Smooth muscle cell (in vitro differentiated cells): ENCODE results near the gene PSMA5. TPM values are rescaled to one million over a fixed set of nuclear protein-coding genes. Genes with fewer than 3 reads are reported as not detected.

Experiments
- DNase-seq: peaks from one replicate; lab custom pipeline; 2025; ENCODE audit not compliant: unreplicated experiment; lab: John Stamatoyannopoulos, UW
- H2AFZ ChIP-seq: fragments of 200-600 bp; sonication (generic); 2 replicates; pipeline ENCODE4 v1.6.0; 2016; ENCODE audit warnings: antibody characterized with exemption, low read depth, mild to moderate bottlenecking
- H3F3A ChIP-seq: fragments of 200-600 bp; sonication (generic); 2 replicates; pipeline ENCODE4 v1.6.0; 2017; ENCODE audit warnings: antibody characterized with exemption, low read depth
- H3K27ac ChIP-seq: fragments of 200-600 bp; sonication (generic); 2 replicates; pipeline ENCODE4 v1.5.1; 2016; ENCODE audit warnings: low read depth, mild to moderate bottlenecking
- H3K27me3 ChIP-seq: fragments of 200-600 bp; sonication (generic); 2 replicates; pipeline ENCODE4 v1.6.1; 2016; ENCODE audit warnings: low read depth, mild to moderate bottlenecking
- H3K36me3 ChIP-seq: fragments of 200-600 bp; sonication (generic); 2 replicates; pipeline ENCODE4 v1.5.1; 2016; ENCODE audit warnings: low read depth
- H3K4me1 ChIP-seq: fragments of 200-600 bp; sonication (generic); 2 replicates; pipeline ENCODE4 v1.5.1; 2016; ENCODE audit warnings: low read depth
- H3K4me2 ChIP-seq: fragments of 200-600 bp; sonication (generic); 2 replicates; pipeline ENCODE4 v1.6.0; 2016; ENCODE audit warnings: mild to moderate bottlenecking
- H3K4me3 ChIP-seq: fragments of 200-600 bp; sonication (generic); 2 replicates; pipeline ENCODE4 v1.5.1; 2016; ENCODE audit warnings: mild to moderate bottlenecking
- H3K79me2 ChIP-seq: fragments of 200-600 bp; sonication (generic); 2 replicates; pipeline ENCODE4 v1.6.0; 2016; ENCODE audit warnings: low read depth, mild to moderate bottlenecking
- H3K9ac ChIP-seq: fragments of 200-600 bp; sonication (generic); 2 replicates; pipeline ENCODE4 v1.6.0; 2016; ENCODE audit warnings: low read depth
- H3K9me3 ChIP-seq: fragments of 200-600 bp; sonication (generic); replicated peaks from 2 replicates; pipeline ENCODE4 v1.5.1; 2016; ENCODE audit warnings: low read depth
- H4K20me1 ChIP-seq: fragments of 200-600 bp; sonication (generic); 2 replicates; pipeline ENCODE4 v1.6.0; 2016; ENCODE audit warnings: low read depth
- CTCF ChIP-seq: fragments of 200-600 bp; sonication (generic); IDR thresholded peaks from 2 replicates; pipeline ENCODE4 v1.5.1; 2017; ENCODE audit warnings: borderline replicate concordance, mild to moderate bottlenecking, antibody characterized with exemption; ENCODE audit not compliant: insufficient read depth, poor library complexity, severe bottlenecking
- WGBS: methylation state at CpG from one replicate; pipeline ENCODE4 v1.1.7; 2016; ENCODE audit warnings: low lambda C conversion rate; 5-methylcytosine and 5-hydroxymethylcytosine counted together
- polyA plus RNA-seq: library from polyadenylated mRNA; unstranded; fragments of >200 nt; fragmentation: Nextera tagmentation; extraction: Ambion mirVana; gene quantifications from 2 replicates; pipeline ENCODE4 v1.2.1, GENCODE V29; 2016
- total RNA-seq: library from RNA; depleted of rRNA; stranded (reverse); fragments of >200 nt; gene quantifications from 2 replicates; pipeline ENCODE4 v1.2.3, GENCODE V29; 2014

The PSMA5 gene
- total and polyA plus RNA-seq, 2 experiments from 2014 or later = 57.2 to 93.9 TPM

DNA sequence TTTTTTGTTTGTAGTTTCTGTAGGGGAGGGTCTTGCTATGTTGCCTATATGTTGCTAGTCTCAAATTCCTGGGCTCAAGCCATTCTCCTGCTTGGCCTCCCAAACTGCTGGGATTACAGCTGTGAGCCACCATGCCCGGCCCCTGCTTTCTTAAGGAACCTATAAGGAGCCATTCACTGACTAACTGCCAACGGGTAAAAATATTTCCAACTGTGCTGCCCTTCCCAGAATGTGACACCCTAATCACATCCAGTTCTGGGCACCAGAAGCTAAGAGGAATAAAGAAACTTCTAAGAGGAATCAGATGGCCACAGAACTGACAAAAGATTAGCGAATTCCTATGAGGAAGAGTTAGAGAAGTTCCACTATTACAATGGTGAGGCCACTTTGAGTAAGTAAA lies 46.5 kb upstream of the PSMA5 start:
- Histone ChIP-seq H3K36me3 (no peaks in the 10 kb centered on the region), H3K9me3 (no peaks in the 10 kb centered on the region), H2AFZ (no peak overlapping the region), H3K27me3 (peaks cover 64% of the 10 kb centered on the region), H3K4me3 (no peak overlapping the region), H3K79me2 (no peaks in the 10 kb centered on the region), H3F3A (no peaks in the 10 kb centered on the region), H3K9ac (no peak overlapping the region), H4K20me1 (no peaks in the 10 kb centered on the region), H3K4me2 (no peak overlapping the region), H3K4me1 (no peaks in the 10 kb centered on the region), H3K27ac (no peak overlapping the region)
- WGBS = 68% methylated on average over 3 of the region's 3 CpGs
- no peak for DNase-seq
- TF ChIP-seq CTCF = no peak

DNA sequence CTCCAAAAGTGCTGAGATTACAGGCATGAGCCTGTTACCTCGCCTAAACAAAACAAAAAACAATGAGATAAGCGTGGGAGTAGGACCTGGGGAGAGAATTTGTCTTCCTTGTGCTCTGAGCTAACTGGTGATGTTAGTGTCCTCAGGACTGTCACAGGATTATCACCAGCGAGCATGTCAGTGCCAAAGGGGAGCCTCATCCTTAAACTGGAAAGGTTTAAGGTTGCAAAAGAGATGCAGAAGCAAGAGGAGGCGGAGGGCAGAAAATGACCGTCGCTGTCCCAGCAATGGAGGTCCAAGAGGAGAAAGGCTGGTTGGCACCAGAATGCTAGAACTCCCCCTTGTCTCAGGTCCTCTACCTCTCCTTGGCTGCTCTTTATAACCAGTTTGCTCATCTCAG lies 44.0 kb upstream of the PSMA5 start:
- H3K4me1 ChIP-seq = peaks cover 4% of the 10 kb centered on the region
- peaks cover 82% of the 10 kb centered on the region for H3K27me3 ChIP-seq
- H3K36me3 ChIP-seq = no peaks in the 10 kb centered on the region
- H3K9ac ChIP-seq = no peak overlapping the region
- no peaks in the 10 kb centered on the region for H3F3A ChIP-seq
- no peak overlapping the region for H3K4me3 ChIP-seq
- no peaks in the 10 kb centered on the region for H3K79me2 ChIP-seq
- no peak overlapping the region for H3K4me2 ChIP-seq
- 75% methylated on average over 6 of the region's 6 CpGs for WGBS
- no peak for DNase-seq
- no peak overlapping the region for H2AFZ ChIP-seq
- no peak for TF ChIP-seq CTCF
- H3K27ac ChIP-seq = no peak overlapping the region
- H3K9me3 ChIP-seq = no peaks in the 10 kb centered on the region
- no peaks in the 10 kb centered on the region for H4K20me1 ChIP-seq

DNA sequence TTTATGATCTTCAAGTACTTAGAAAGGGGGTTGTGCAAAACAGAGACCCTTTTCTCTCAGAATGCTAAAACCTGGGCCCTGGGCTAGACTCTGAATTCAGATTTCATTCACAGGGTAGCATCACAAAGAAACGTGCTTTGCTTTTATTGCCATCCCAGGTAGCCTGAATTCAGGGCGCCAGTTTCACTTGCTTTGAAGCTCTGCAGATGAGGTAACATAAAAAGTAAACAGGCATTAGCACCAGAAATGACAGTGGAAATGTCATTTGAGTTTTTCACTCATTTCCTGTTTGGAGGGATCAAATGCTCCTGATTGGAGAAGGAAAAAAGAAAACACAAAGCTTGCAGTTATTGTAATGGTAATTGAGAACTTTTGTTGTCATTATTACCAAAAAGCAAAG lies 42.7 kb upstream of the PSMA5 start:
- Histone ChIP-seq H3F3A (no peaks in the 10 kb centered on the region), H4K20me1 (no peaks in the 10 kb centered on the region), H3K27ac (no peak overlapping the region), H3K9me3 (no peaks in the 10 kb centered on the region), H3K9ac (no peak overlapping the region), H3K27me3 (peaks cover 94% of the 10 kb centered on the region), H3K36me3 (no peaks in the 10 kb centered on the region), H3K4me1 (peaks cover 4% of the 10 kb centered on the region), H2AFZ (no peak overlapping the region), H3K79me2 (no peaks in the 10 kb centered on the region), H3K4me2 (no peak overlapping the region), H3K4me3 (no peak overlapping the region)
- WGBS = 33% methylated on average over 2 of the region's 2 CpGs
- TF ChIP-seq CTCF = no peak
- DNase-seq = no peak

DNA sequence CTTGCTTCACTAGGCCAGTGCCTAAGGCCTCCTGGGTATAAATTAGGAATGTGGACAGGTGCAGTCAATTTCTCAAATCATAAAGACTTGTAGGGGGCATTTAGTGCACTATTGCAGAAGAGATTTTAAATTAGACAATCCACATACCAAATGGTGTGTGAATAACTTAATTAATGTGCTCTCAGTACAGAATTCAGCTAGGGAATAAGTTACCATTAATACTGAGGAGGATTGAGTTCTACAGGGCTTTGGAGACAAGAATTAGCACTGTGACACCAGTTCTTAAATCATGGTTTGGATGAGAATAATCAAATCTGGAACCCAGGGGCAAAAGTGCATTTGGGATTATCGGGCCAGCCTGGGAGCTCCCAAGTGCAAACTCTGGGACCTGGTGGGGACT lies 41.8 kb upstream of the PSMA5 start:
- peaks cover 93% of the 10 kb centered on the region for H3K27me3 ChIP-seq
- no peak overlapping the region for H3K27ac ChIP-seq

More for the DNA sequence above, 41.8 kb upstream of the PSMA5 start:
- WGBS = 81% methylated on average over 1 of the region's 1 CpG
- Histone ChIP-seq H3K4me1 (peaks cover 4% of the 10 kb centered on the region), H3K4me2 (no peak overlapping the region), H2AFZ (no peak overlapping the region), H3K4me3 (no peak overlapping the region), H3K36me3 (no peaks in the 10 kb centered on the region), H3K9ac (no peak overlapping the region), H3K9me3 (no peaks in the 10 kb centered on the region), H3K79me2 (no peaks in the 10 kb centered on the region), H4K20me1 (no peaks in the 10 kb centered on the region), H3F3A (no peaks in the 10 kb centered on the region)
- TF ChIP-seq CTCF = no peak
- no peak for DNase-seq
